ENCODE results near the gene ZEB2. TPM values are rescaled to one million over a fixed set of nuclear protein-coding genes. Genes with fewer than 3 reads are reported as not detected.

The ZEB2 gene
- total RNA-seq, 1 experiment from 2014 or later, result 1.2 TPM

- Histone ChIP-seq H3K79me1 (ENCODE audit: insufficient read depth, low read depth, low read length, poor library complexity, severe bottlenecking) (no peaks in the 10 kb centered on the region), H3K9ac (ENCODE audit: extremely low read depth, insufficient read length, low read length) (no peak overlapping the region), H4K20me1 (ENCODE audit: control insufficient read depth, insufficient read depth, insufficient read length) (no peaks in the 10 kb centered on the region), H2BK120ac (ENCODE audit: low read depth, low read length, poor library complexity, severe bottlenecking) (no peak overlapping the region), H3K27ac (ENCODE audit: insufficient read length, low read depth, low read length) (no peak overlapping the region), H3K4me1 (ENCODE audit: insufficient read depth, low read length) (no peaks in the 10 kb centered on the region; the same call in 1 of the 2 replicates), H2BK5ac (ENCODE audit: insufficient read length, low read length) (no peak overlapping the region), H3K4me2 (ENCODE audit: insufficient read depth, insufficient read length, low read length) (no peak overlapping the region), H2AK5ac (ENCODE audit: insufficient read length, low read length) (no peak overlapping the region), H3K56ac (ENCODE audit: insufficient read length, low read depth, low read length) (no peak overlapping the region), H4K8ac (replicated peaks; ENCODE audit: insufficient read length, low read depth, low read length) (no peak overlapping the region), H2BK12ac (ENCODE audit: insufficient read length, low read depth, low read length) (no peak overlapping the region), H3K27me3 (ENCODE audit: insufficient read depth, low read length) (no peaks in the 10 kb centered on the region), H2BK20ac (ENCODE audit: low read depth, low read length, poor library complexity, severe bottlenecking) (no peak overlapping the region), H3K14ac (ENCODE audit: insufficient read depth, low read length) (no peak overlapping the region), H3K4ac (ENCODE audit: low read depth, low read length) (no peak overlapping the region), H3K23ac (ENCODE audit: insufficient read length, low read depth, low read length) (no peak overlapping the region), H4K5ac (ENCODE audit: insufficient read length, low read depth, low read length) (no peak overlapping the region), H3K79me2 (ENCODE audit: insufficient read depth, low read length) (no peaks in the 10 kb centered on the region), H3K18ac (ENCODE audit: insufficient read length, low read depth, low read length) (no peak overlapping the region), H4K91ac (ENCODE audit: insufficient read length, low read depth, low read length) (no peak overlapping the region), H3K9me3 (ENCODE audit: control insufficient read depth, low read depth, low read length) (no peaks in the 10 kb centered on the region), H2BK15ac (ENCODE audit: low read depth, low read length) (no peak overlapping the region; the same call in 1 of the 2 replicates), H2AFZ (ENCODE audit: low read length) (no peak overlapping the region), H3K23me2 (ENCODE audit: insufficient read length, low read depth, low read length, poor library complexity, severe bottlenecking) (no peaks in the 10 kb centered on the region), H3T11ph (ENCODE audit: low read length) (no peak overlapping the region)
- H3K27me3 Mint-ChIP-seq (ENCODE audit: low read depth), result peaks cover 2% of the 10 kb centered on the region; the same call in 1 of the 2 replicates
- no peaks in the 10 kb centered on the region; a peak in 1 of 5 replicates for H3K9me3 Mint-ChIP-seq
- peaks cover 25 to 26% of the 10 kb centered on the region in 2 experiments for H3K4me1 Mint-ChIP-seq
- H3K36me3 Mint-ChIP-seq (ENCODE audit: insufficient read depth in 1 of 3, low read depth in 3 of 3), result no peaks in the 10 kb centered on the region
- DNase-seq, result no peak
- no peak overlapping the region for H3K4me3 Mint-ChIP-seq
- WGBS (ENCODE audit: extremely low coverage, insufficient read length, low lambda C conversion rate), result no CpG with 5 or more reads among the region's 6 CpGs
- TF ChIP-seq CTCF (conservative IDR thresholded peaks at IDR 0.05), result no peak
- H3K27ac Mint-ChIP-seq, result no peak overlapping the region
Observed at GRCh38 chr2:144429396-144430112, 90.4 kb downstream of the ZEB2 start.

All from H9 (cell line).